Activated CD4-positive, alpha-beta memory T cell treated with anti-CD3 and anti-CD28 coated beads, Interleukin-2, amount 10 ng/mL, durations not matched to agents 7 days and 5 days (primary cell): ENCODE measurements around the gene CAMK2N1. TPM values are rescaled to one million over a fixed set of nuclear protein-coding genes. Genes with fewer than 3 reads are reported as not detected.

Experiments used
- CTCF ChIA-PET: fragments of 350-600 bp; sonication (Branson Sonifier 250); formaldehyde crosslinking; loops from one replicate; lab custom pipeline; 2021; ENCODE audit warnings: antibody characterized with exemption, inconsistent platforms; lab: Charles Lee
- POLR2A ChIA-PET: fragments of 350-600 bp; sonication (Branson Sonifier 250); formaldehyde crosslinking; loops from one replicate; lab custom pipeline; 2021; ENCODE audit warnings: antibody characterized with exemption; lab: Charles Lee
- DNase-seq: peaks from one replicate; pipeline ENCODE4 v3.0.0-alpha.2; 2020
- H3K27ac Mint-ChIP-seq: one replicate; pipeline ENCODE4 v1.8.0; 2021; ENCODE audit warnings: mild to moderate bottlenecking, mixed read lengths
- H3K27me3 Mint-ChIP-seq: one replicate; pipeline ENCODE4 v1.8.0; 2021; ENCODE audit warnings: mixed read lengths
- H3K36me3 Mint-ChIP-seq: one replicate; pipeline ENCODE4 v1.8.0; 2021; ENCODE audit warnings: low read depth, mixed read lengths
- H3K4me1 Mint-ChIP-seq: one replicate; pipeline ENCODE4 v1.8.0; 2021; ENCODE audit warnings: mixed read lengths
- H3K4me3 Mint-ChIP-seq: one replicate; pipeline ENCODE4 v1.8.0; 2021; ENCODE audit warnings: mild to moderate bottlenecking, mixed read lengths
- H3K9me3 Mint-ChIP-seq: one replicate; pipeline ENCODE4 v1.8.0; 2021; ENCODE audit warnings: mixed read lengths
- total RNA-seq, 2 experiments: library from RNA; stranded (reverse); gene quantifications; one replicate each; pipeline ENCODE4 v1.2.3, GENCODE V29; 2021

Gene CAMK2N1
- total RNA-seq, 2 experiments from 2014 or later: 0.63 to 0.88 TPM

GRCh38 chr1:20472121-20472520, 13.9 kb downstream of the CAMK2N1 start:
- Mint-ChIP-seq H3K9me3 (no peaks in the 10 kb centered on the region), H3K4me3 (no peak overlapping the region), H3K4me1 (no peaks in the 10 kb centered on the region), H3K27me3 (peaks cover 48% of the 10 kb centered on the region), H3K36me3 (no peaks in the 10 kb centered on the region), H3K27ac (no peak overlapping the region)
- no peak for DNase-seq
- POLR2A ChIA-PET: no interaction called here
- CTCF ChIA-PET: no interaction called here

DNA sequence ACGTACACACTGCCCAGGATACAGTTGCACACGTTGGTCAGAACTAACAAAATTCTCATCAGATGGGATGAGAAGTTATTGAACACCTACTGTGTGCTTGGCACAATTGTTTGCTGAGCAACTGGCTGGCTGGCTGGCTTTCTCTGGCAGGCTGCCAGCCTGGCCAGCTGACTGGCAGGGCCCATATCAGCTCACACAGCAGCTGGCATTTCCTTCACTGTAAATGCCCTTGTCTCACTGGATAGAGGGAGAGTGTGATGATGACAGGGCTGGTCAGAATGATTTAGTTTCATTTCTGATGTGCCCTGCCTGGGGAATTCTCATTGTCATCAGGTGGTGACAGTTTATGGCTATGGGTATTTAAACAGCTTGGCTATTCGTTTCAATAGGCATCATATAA, 15.8 kb downstream of the CAMK2N1 start:
- Mint-ChIP-seq H3K27me3 (peaks cover 40% of the 10 kb centered on the region), H3K36me3 (no peaks in the 10 kb centered on the region), H3K4me1 (no peaks in the 10 kb centered on the region), H3K9me3 (no peaks in the 10 kb centered on the region), H3K4me3 (no peak overlapping the region), H3K27ac (no peak overlapping the region)
- POLR2A ChIA-PET: no interaction called here
- no peak for DNase-seq
- CTCF ChIA-PET: interaction anchor here (0.5 to 1.6 kb wide), 2 partner anchors 23 to 317 kb away, joined by 4 to 6 read pairs; no protein-coding TSS in a partner anchor

DNA sequence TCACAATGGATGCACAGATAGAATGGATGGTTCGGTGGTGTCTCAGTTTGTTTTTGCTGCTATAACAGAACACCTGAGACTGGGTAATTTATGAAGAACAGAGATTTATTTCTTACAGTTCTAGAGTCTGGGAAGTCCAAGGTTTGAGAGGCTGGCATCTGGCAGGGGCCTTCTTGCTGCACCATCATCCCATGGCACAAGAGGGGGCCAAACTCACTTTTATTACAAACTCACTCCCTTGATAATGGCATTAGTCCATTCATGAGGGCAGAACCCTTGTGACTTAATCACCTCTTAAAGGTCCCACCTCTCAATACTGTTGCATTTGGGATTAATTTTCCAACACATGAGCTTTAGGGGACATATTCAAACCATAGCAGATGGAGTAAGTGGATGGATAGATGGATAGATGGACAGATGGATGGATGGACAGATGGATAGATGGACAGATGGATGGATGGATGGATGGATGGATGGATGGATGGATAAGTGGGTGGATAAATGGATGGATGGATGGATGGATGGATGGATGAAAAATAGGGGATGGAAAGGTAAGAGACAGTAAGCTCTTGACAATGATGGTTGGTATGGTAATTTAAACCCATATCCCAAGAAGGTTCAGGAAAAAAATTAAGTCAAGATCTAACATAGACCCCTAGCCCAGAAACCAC, 16.5 kb downstream of the CAMK2N1 start:
- Mint-ChIP-seq H3K27ac (no peak overlapping the region), H3K27me3 (peaks cover 34% of the 10 kb centered on the region), H3K4me3 (no peak overlapping the region), H3K4me1 (no peaks in the 10 kb centered on the region), H3K36me3 (no peaks in the 10 kb centered on the region), H3K9me3 (no peaks in the 10 kb centered on the region)
- no peak for DNase-seq
- ChIA-PET CTCF (interaction anchor here (0.5 to 1.6 kb wide), 2 partner anchors 24 to 316 kb away, joined by 4 to 6 read pairs; no protein-coding TSS in a partner anchor), POLR2A (no interaction called here)

DNA sequence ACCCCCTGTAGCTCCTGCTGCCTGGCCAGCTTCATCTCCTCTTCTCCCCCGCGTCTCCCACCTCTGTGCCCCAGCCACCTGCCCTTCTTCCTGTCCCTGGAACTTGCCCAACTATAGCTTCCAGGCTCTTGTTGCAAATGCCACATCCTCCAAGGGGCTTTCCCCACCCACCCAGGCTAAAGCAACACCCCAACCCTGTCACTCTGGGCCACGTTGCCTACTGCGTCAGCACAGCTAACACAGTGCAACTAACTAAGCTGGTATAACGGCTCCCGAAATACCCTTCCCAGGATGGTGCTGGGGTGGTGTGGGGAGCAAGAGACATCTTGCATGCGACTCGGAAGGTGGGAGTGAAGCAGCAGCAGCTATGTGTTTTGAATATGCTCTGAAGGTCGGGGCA, 19.7 kb downstream of the CAMK2N1 start:
- Mint-ChIP-seq H3K27ac (no peak overlapping the region), H3K4me3 (no peak overlapping the region), H3K9me3 (no peaks in the 10 kb centered on the region), H3K36me3 (no peaks in the 10 kb centered on the region), H3K27me3 (peaks cover 17% of the 10 kb centered on the region), H3K4me1 (no peaks in the 10 kb centered on the region)
- no peak for DNase-seq
- POLR2A ChIA-PET: no interaction called here
- CTCF ChIA-PET: interaction anchor here (0.6 kb wide), 2 partner anchors 250 to 767 kb away, joined by 3 read pairs; no protein-coding TSS in a partner anchor

DNA sequence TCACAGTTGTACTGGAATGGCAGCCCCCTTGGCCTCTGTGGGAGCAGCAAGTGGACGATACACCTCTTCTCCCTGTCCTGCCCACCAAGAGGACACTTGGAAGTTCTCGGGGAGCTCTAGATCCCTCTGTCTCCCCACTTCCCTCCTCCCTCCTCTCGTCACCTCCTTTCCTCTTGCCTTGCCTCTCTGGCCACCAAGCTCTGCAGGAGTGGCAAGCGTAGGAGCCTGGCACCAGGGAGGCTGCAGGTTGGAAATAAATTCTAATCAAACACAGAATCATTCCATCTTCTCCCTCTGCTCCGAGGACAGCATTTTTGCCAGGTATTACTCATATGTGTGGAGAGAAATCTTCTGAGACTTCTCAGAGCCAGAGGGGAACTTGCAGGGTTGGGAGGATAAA, 20.8 kb downstream of the CAMK2N1 start:
- H3K27me3 Mint-ChIP-seq: peaks cover 21% of the 10 kb centered on the region
- no peaks in the 10 kb centered on the region for H3K4me1 Mint-ChIP-seq
- no peaks in the 10 kb centered on the region for H3K9me3 Mint-ChIP-seq
- H3K4me3 Mint-ChIP-seq: no peak overlapping the region
- H3K36me3 Mint-ChIP-seq: no peaks in the 10 kb centered on the region
- CTCF ChIA-PET: no interaction called here
- POLR2A ChIA-PET: no interaction called here
- no peak for DNase-seq
- no peak overlapping the region for H3K27ac Mint-ChIP-seq

DNA sequence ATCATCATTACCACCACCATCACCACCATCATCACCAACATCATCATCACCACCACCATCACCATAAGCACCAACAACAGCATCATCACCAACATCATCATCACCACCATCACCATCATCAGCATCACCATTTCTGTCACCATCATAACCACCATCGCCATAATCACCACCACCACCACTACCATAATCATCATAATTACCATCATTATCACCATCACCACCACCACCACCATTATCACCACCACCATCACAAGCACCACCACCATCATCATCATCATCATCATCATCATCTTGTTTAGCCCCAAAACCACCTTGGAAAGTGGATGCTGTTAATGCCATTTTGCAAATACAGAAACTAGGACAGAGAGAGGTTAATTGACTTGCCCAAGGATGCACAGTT, 22.5 kb downstream of the CAMK2N1 start:
- H3K36me3 Mint-ChIP-seq: no peaks in the 10 kb centered on the region
- no peaks in the 10 kb centered on the region for H3K4me1 Mint-ChIP-seq
- no peak for DNase-seq
- no peaks in the 10 kb centered on the region for H3K9me3 Mint-ChIP-seq
- no peak overlapping the region for H3K27ac Mint-ChIP-seq
- H3K4me3 Mint-ChIP-seq: no peak overlapping the region
- H3K27me3 Mint-ChIP-seq: peaks cover 25% of the 10 kb centered on the region
- POLR2A ChIA-PET: no interaction called here
- CTCF ChIA-PET: no interaction called here

- POLR2A ChIA-PET: no interaction called here
- Mint-ChIP-seq H3K27ac (no peak overlapping the region), H3K36me3 (no peaks in the 10 kb centered on the region), H3K4me3 (no peak overlapping the region), H3K27me3 (peaks cover 21% of the 10 kb centered on the region), H3K4me1 (no peaks in the 10 kb centered on the region), H3K9me3 (no peaks in the 10 kb centered on the region)
- CTCF ChIA-PET: no interaction called here
- no peak for DNase-seq
Observed at GRCh38 chr1:20462397-20462796, 23.6 kb downstream of the CAMK2N1 start.

GRCh38 chr1:20458717-20459116, 27.3 kb downstream of the CAMK2N1 start:
- POLR2A ChIA-PET: no interaction called here
- CTCF ChIA-PET: interaction anchor here (0.6 to 0.9 kb wide), 2 partner anchors 82 to 246 kb away, joined by 3 to 5 read pairs; no protein-coding TSS in a partner anchor

DNA sequence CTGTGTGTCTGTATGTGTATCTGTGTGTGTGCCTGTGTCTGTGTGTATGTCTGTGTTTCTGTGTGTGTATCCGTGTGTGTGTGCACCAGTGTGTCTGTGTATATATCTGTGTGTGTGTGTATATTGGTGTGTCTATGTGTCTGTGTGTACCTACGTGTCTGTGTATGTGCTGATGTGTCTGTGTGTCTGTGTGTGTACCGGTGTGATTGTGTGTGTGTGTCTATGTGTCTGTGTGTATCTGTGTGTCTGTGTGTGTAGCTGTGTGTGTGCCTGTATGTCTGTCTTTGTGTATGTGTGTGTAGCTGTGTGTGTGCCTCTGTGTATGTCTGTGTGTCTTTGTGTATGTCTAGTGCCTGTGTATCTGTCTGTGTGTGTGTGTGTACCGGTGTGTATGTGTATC, 32.0 kb downstream of the CAMK2N1 start:
- ChIA-PET POLR2A (no interaction called here), CTCF (no interaction called here)
- no peak for DNase-seq
- Mint-ChIP-seq H3K4me3 (no peak overlapping the region), H3K9me3 (no peaks in the 10 kb centered on the region), H3K27me3 (peaks cover 22% of the 10 kb centered on the region), H3K36me3 (no peaks in the 10 kb centered on the region), H3K4me1 (no peaks in the 10 kb centered on the region), H3K27ac (no peak overlapping the region)

More at GRCh38 chr1:20458717-20459116, 27.3 kb downstream of the CAMK2N1 start:
- H3K4me3 Mint-ChIP-seq: no peak overlapping the region
- H3K4me1 Mint-ChIP-seq: no peaks in the 10 kb centered on the region
- H3K9me3 Mint-ChIP-seq: no peaks in the 10 kb centered on the region
- H3K27me3 Mint-ChIP-seq: peaks cover 19% of the 10 kb centered on the region
- no peaks in the 10 kb centered on the region for H3K36me3 Mint-ChIP-seq
- DNase-seq: no peak
- H3K27ac Mint-ChIP-seq: no peak overlapping the region

DNA sequence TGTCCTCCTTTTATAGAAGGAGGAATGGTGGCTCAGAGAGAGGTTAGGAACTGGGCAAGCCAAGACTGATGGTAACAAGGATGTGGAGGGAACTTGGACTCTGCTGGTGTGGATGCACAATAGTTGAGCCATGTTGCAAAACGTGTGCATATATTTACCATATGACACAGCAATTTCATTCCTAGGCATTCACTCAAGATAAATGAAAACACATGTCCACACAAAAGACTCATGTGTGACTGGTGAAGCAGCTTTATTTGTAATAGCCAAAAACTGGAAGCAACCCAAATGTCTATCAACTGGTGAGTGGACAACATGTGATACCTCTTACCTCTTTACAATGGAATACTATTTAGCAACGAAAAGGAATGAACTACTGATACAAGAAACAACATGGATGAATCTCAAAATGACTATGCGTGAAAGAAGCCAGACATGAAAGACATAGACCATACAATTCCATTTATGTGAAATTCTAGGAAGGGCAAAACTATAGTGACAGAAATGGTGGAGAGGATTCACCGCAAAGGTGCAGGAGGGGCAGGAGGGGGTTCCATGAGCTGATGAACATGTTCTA, 36.2 kb downstream of the CAMK2N1 start:
- Mint-ChIP-seq H3K36me3 (no peaks in the 10 kb centered on the region), H3K27me3 (peaks cover 16% of the 10 kb centered on the region), H3K27ac (no peak overlapping the region), H3K9me3 (no peaks in the 10 kb centered on the region), H3K4me3 (no peak overlapping the region), H3K4me1 (no peaks in the 10 kb centered on the region)
- DNase-seq: no peak
- ChIA-PET CTCF (interaction anchor here (0.9 kb wide), 1 partner anchor 237 kb away, joined by 7 read pairs; no protein-coding TSS in a partner anchor), POLR2A (no interaction called here)

- H3K4me3 Mint-ChIP-seq: no peak overlapping the region
- DNase-seq: no peak
- peaks cover 16% of the 10 kb centered on the region for H3K27me3 Mint-ChIP-seq
- ChIA-PET CTCF (no interaction called here), POLR2A (no interaction called here)
- H3K4me1 Mint-ChIP-seq: no peaks in the 10 kb centered on the region
- H3K9me3 Mint-ChIP-seq: no peaks in the 10 kb centered on the region
- H3K36me3 Mint-ChIP-seq: no peaks in the 10 kb centered on the region
- H3K27ac Mint-ChIP-seq: no peak overlapping the region
Observed at GRCh38 chr1:20448671-20449071, 37.3 kb downstream of the CAMK2N1 start.

- H3K27ac Mint-ChIP-seq: no peak overlapping the region
- POLR2A ChIA-PET: no interaction called here
- CTCF ChIA-PET: no interaction called here
- H3K9me3 Mint-ChIP-seq: no peaks in the 10 kb centered on the region
- H3K4me1 Mint-ChIP-seq: no peaks in the 10 kb centered on the region
- DNase-seq: no peak
- H3K27me3 Mint-ChIP-seq: peaks cover 16% of the 10 kb centered on the region
- no peak overlapping the region for H3K4me3 Mint-ChIP-seq
- H3K36me3 Mint-ChIP-seq: no peaks in the 10 kb centered on the region
Observed at GRCh38 chr1:20447794-20448193, 38.2 kb downstream of the CAMK2N1 start.

- no peak overlapping the region for H3K27ac Mint-ChIP-seq
- ChIA-PET CTCF (no interaction called here), POLR2A (no interaction called here)
Observed at GRCh38 chr1:20446796-20447195, 39.2 kb downstream of the CAMK2N1 start.

GRCh38 chr1:20445956-20446355, 40.1 kb downstream of the CAMK2N1 start:
- POLR2A ChIA-PET: no interaction called here
- no peak for DNase-seq
- CTCF ChIA-PET: no interaction called here

More at GRCh38 chr1:20446796-20447195, 39.2 kb downstream of the CAMK2N1 start:
- H3K4me1 Mint-ChIP-seq: no peaks in the 10 kb centered on the region
- H3K27me3 Mint-ChIP-seq: peaks cover 16% of the 10 kb centered on the region
- no peak overlapping the region for H3K4me3 Mint-ChIP-seq
- no peak for DNase-seq
- no peaks in the 10 kb centered on the region for H3K36me3 Mint-ChIP-seq
- H3K9me3 Mint-ChIP-seq: no peaks in the 10 kb centered on the region

More at GRCh38 chr1:20445956-20446355, 40.1 kb downstream of the CAMK2N1 start:
- Mint-ChIP-seq H3K9me3 (no peaks in the 10 kb centered on the region), H3K36me3 (no peaks in the 10 kb centered on the region), H3K27ac (no peak overlapping the region), H3K27me3 (peaks cover 16% of the 10 kb centered on the region), H3K4me3 (no peak overlapping the region), H3K4me1 (no peaks in the 10 kb centered on the region)
